Neuronal stem cell (in vitro differentiated cells): ENCODE results near the gene CRYBG3.

Source experiments
- DNase-seq: peaks from one replicate; pipeline ENCODE4 v3.0.0-alpha.2; 2013; ENCODE audit warnings: low spot score
- H2AFZ ChIP-seq: one replicate; pipeline ENCODE4 v1.6.1; 2013; ENCODE audit warnings: mild to moderate bottlenecking, low read length, inconsistent platforms
- H2AK5ac ChIP-seq: 2 replicates; pipeline ENCODE4 v1.6.1; 2013; ENCODE audit warnings: low read depth, mild to moderate bottlenecking, inconsistent platforms, low read length, moderate library complexity, mixed read lengths
- H2BK120ac ChIP-seq: 2 replicates; pipeline ENCODE4 v1.6.1; 2013; ENCODE audit warnings: low read depth, mild to moderate bottlenecking, inconsistent platforms, low read length, moderate library complexity, mixed read lengths
- H2BK12ac ChIP-seq: one replicate; pipeline ENCODE4 v1.6.1; 2013; ENCODE audit warnings: low read length, inconsistent platforms
- H2BK15ac ChIP-seq: 2 replicates; pipeline ENCODE4 v1.6.1; 2013; ENCODE audit warnings: mild to moderate bottlenecking, low read length, inconsistent platforms, mixed read lengths
- H2BK5ac ChIP-seq: one replicate; pipeline ENCODE4 v1.6.1; 2013; ENCODE audit warnings: inconsistent platforms, mild to moderate bottlenecking, low read length, moderate library complexity
- H3K14ac ChIP-seq: one replicate; pipeline ENCODE4 v1.6.1; 2013; ENCODE audit warnings: low read length, inconsistent platforms
- H3K18ac ChIP-seq: 2 replicates; pipeline ENCODE4 v1.6.1; 2013; ENCODE audit warnings: low read length, inconsistent platforms
- H3K23ac ChIP-seq: 2 replicates; pipeline ENCODE4 v1.6.1; 2013; ENCODE audit warnings: low read depth, mild to moderate bottlenecking, mixed read lengths, low read length, inconsistent platforms; ENCODE audit not compliant: poor library complexity
- H3K27ac ChIP-seq: replicated peaks from 3 replicates; pipeline ENCODE4 v1.5.1; 2013; ENCODE audit warnings: low read length, inconsistent platforms
- H3K27me3 ChIP-seq, 3 experiments: 2 replicates each; pipeline ENCODE4 v1.6.1; 2013; ENCODE audit warnings: low read length in 3 of 3, mild to moderate bottlenecking in 2 of 3, inconsistent platforms in 1 of 3, low read depth in 1 of 3, mixed read lengths in 1 of 3, moderate library complexity in 1 of 3; ENCODE audit not compliant: control insufficient read depth in 3 of 3, insufficient read depth in 3 of 3
- H3K36me3 ChIP-seq, 2 donors: replicated peaks in 1 of 2; 2 replicates each; pipeline ENCODE4 v1.6.1; 2013; ENCODE audit warnings: low read length in 2 of 2; ENCODE audit not compliant: control insufficient read depth in 2 of 2, insufficient read depth in 2 of 2
- H3K4ac ChIP-seq: 2 replicates; pipeline ENCODE4 v1.6.1; 2013; ENCODE audit warnings: inconsistent platforms, mild to moderate bottlenecking, low read length, moderate library complexity
- H3K4me1 ChIP-seq, 2 donors: 1 replicate in 1 of 2; 2 replicates in 1 of 2; pipeline ENCODE4 v1.6.1; 2013; ENCODE audit warnings: low read length in 2 of 2, low read depth in 1 of 2; ENCODE audit not compliant: control insufficient read depth in 2 of 2, insufficient read depth in 1 of 2
- H3K4me2 ChIP-seq: one replicate; pipeline ENCODE4 v1.6.1; 2013; ENCODE audit warnings: mild to moderate bottlenecking, low read length, inconsistent platforms; ENCODE audit not compliant: insufficient read depth, poor library complexity, severe bottlenecking
- H3K4me3 ChIP-seq, 2 donors: 2 replicates each; pipeline ENCODE4 v1.5.1; 2013; ENCODE audit warnings: low read length in 2 of 2, mild to moderate bottlenecking in 2 of 2, inconsistent platforms in 1 of 2, moderate library complexity in 1 of 2
- H3K79me1 ChIP-seq: one replicate; pipeline ENCODE4 v1.6.1; 2013; ENCODE audit warnings: low read depth, mild to moderate bottlenecking, inconsistent platforms, low read length, moderate library complexity
- H3K9ac ChIP-seq: one replicate; pipeline ENCODE4 v1.6.1; 2013; ENCODE audit warnings: mild to moderate bottlenecking, low read depth, low read length, inconsistent platforms; ENCODE audit not compliant: poor library complexity
- H3K9me3 ChIP-seq, 2 donors: replicated peaks in 1 of 2; 2 replicates each; pipeline versions ENCODE3 to v1.6.1; 2013; ENCODE audit warnings: low read length in 2 of 2, mild to moderate bottlenecking in 2 of 2, inconsistent platforms in 1 of 2, low read depth in 1 of 2, mixed read lengths in 1 of 2, moderate library complexity in 1 of 2; ENCODE audit not compliant: control insufficient read depth in 2 of 2, insufficient read depth in 1 of 2
- H4K8ac ChIP-seq: one replicate; pipeline ENCODE4 v1.6.1; 2013; ENCODE audit warnings: low read depth, mild to moderate bottlenecking, inconsistent platforms, low read length, moderate library complexity
- H4K91ac ChIP-seq: one replicate; pipeline ENCODE4 v1.6.1; 2013; ENCODE audit warnings: low read length, low read depth, mild to moderate bottlenecking, inconsistent platforms; ENCODE audit not compliant: poor library complexity
- whole genome bisulfite sequencing, 2 donors: extraction: QIAGEN DNeasy Blood & Tissue Kit; methylation state at CpG; one replicate each; pipeline ENCODE4 v1.1.7; 2013; ENCODE audit warnings: missing lambda C conversion rate in 2 of 2, mixed read lengths in 1 of 2; ENCODE audit not compliant: insufficient read length in 2 of 2, insufficient replicate concordance in 1 of 2; ENCODE audit errors: extremely low coverage in 2 of 2; 5-methylcytosine and 5-hydroxymethylcytosine counted together

The CRYBG3 gene

GRCh38 chr3:97795951-97796350 is 25.9 kb upstream of the CRYBG3 start:
- Histone ChIP-seq H3K18ac (no peak overlapping the region), H3K4me3 (no peak overlapping the region), H3K27ac (no peak overlapping the region), H4K8ac (no peak overlapping the region), H3K9ac (no peak overlapping the region), H3K9me3 (no peaks in the 10 kb centered on the region), H2AK5ac (no peak overlapping the region), H3K27me3 (no peaks in the 10 kb centered on the region), H3K14ac (no peak overlapping the region), H4K91ac (no peak overlapping the region), H2BK15ac (no peak overlapping the region), H3K4me1 (no peaks in the 10 kb centered on the region), H2BK120ac (no peak overlapping the region), H3K36me3 (no peaks in the 10 kb centered on the region), H3K23ac (no peak overlapping the region), H2AFZ (no peak overlapping the region), H3K79me1 (no peaks in the 10 kb centered on the region), H2BK12ac (no peak overlapping the region), H3K4ac (no peak overlapping the region), H2BK5ac (no peak overlapping the region), H3K4me2 (no peak overlapping the region)
- 100% methylated on average over 1 of the region's 4 CpGs for WGBS, 2 donors
- DNase-seq: no peak

- Histone ChIP-seq H2BK12ac (no peak overlapping the region), H2BK120ac (no peak overlapping the region), H3K27me3 (no peaks in the 10 kb centered on the region), H3K14ac (no peak overlapping the region), H4K91ac (no peak overlapping the region), H3K4ac (no peak overlapping the region), H2BK5ac (no peak overlapping the region), H3K18ac (no peak overlapping the region), H3K4me3 (no peak overlapping the region), H2BK15ac (no peak overlapping the region), H3K9me3 (no peaks in the 10 kb centered on the region), H3K36me3 (no peaks in the 10 kb centered on the region), H2AK5ac (no peak overlapping the region), H3K27ac (no peak overlapping the region), H3K4me1 (no peaks in the 10 kb centered on the region), H4K8ac (no peak overlapping the region), H3K9ac (no peak overlapping the region), H2AFZ (no peak overlapping the region), H3K4me2 (no peak overlapping the region), H3K79me1 (no peaks in the 10 kb centered on the region), H3K23ac (no peak overlapping the region)
- no CpG with 5 or more reads among the region's 3 CpGs for WGBS, 2 donors
- DNase-seq: no peak
Measured at GRCh38 chr3:97804471-97804870, 17.3 kb upstream of the CRYBG3 start.

- no peaks in the 10 kb centered on the region for H3K4me1 ChIP-seq
- H2BK12ac ChIP-seq: no peak overlapping the region
- H3K4me3 ChIP-seq: no peak overlapping the region
- no peak overlapping the region for H3K23ac ChIP-seq
- H4K91ac ChIP-seq: no peak overlapping the region
- no peaks in the 10 kb centered on the region for H3K9me3 ChIP-seq
- no CpG with 5 or more reads among the region's 2 CpGs for WGBS, 2 donors
- H3K4me2 ChIP-seq: no peak overlapping the region
- H3K36me3 ChIP-seq: no peaks in the 10 kb centered on the region
- no peak overlapping the region for H3K14ac ChIP-seq
- no peaks in the 10 kb centered on the region for H3K27me3 ChIP-seq
- no peak overlapping the region for H2AFZ ChIP-seq
- no peak for DNase-seq
- no peak overlapping the region for H3K4ac ChIP-seq
- H2AK5ac ChIP-seq: no peak overlapping the region
- H4K8ac ChIP-seq: no peak overlapping the region
- H3K79me1 ChIP-seq: no peaks in the 10 kb centered on the region
- H2BK5ac ChIP-seq: no peak overlapping the region
- no peak overlapping the region for H3K18ac ChIP-seq
- no peak overlapping the region for H3K27ac ChIP-seq
- H2BK15ac ChIP-seq: no peak overlapping the region
- H2BK120ac ChIP-seq: no peak overlapping the region
- H3K9ac ChIP-seq: no peak overlapping the region
Measured at GRCh38 chr3:97810779-97811390, 10.9 kb upstream of the CRYBG3 start.

- Histone ChIP-seq H2AK5ac (no peak overlapping the region), H3K9me3 (no peaks in the 10 kb centered on the region), H3K4me3 (no peak overlapping the region), H2AFZ (no peak overlapping the region), H4K8ac (no peak overlapping the region), H2BK5ac (no peak overlapping the region), H3K4ac (no peak overlapping the region), H4K91ac (no peak overlapping the region), H2BK12ac (no peak overlapping the region), H3K9ac (no peak overlapping the region), H3K27ac (no peak overlapping the region), H3K79me1 (no peaks in the 10 kb centered on the region), H3K14ac (no peak overlapping the region), H3K27me3 (peaks cover 0 to 4% (median 0%) of the 10 kb centered on the region in 3 experiments), H2BK15ac (no peak overlapping the region), H2BK120ac (no peak overlapping the region), H3K4me1 (no peaks in the 10 kb centered on the region), H3K18ac (no peak overlapping the region), H3K23ac (no peak overlapping the region), H3K36me3 (no peaks in the 10 kb centered on the region), H3K4me2 (no peak overlapping the region)
- DNase-seq: no peak
- no CpG with 5 or more reads among the region's 1 CpG for WGBS, 2 donors
Measured at GRCh38 chr3:97815149-97815917, 6.5 kb upstream of the CRYBG3 start.
